HG02840 (cell line): Measurements from ENCODE around the gene B4GALNT1.
"Not testable (repeated sequence)": the region's sequence is repeated elsewhere in the genome, so short reads cannot be mapped to it uniquely, and the experiment has no call there.

Experiments used
- ATAC-seq: cut with Tn5 transposase; IDR thresholded peaks from one replicate; pipeline ENCODE4 v1.9.1; 2021; ENCODE audit warnings: mild to moderate bottlenecking, moderate library complexity, moderate number of reproducible peaks; ENCODE audit not compliant: unreplicated experiment, low FRiP score

The B4GALNT1 gene

GRCh38 chr12:57588951-57589610 is 43.9 kb downstream of the B4GALNT1 start:
- not testable (repeated sequence) for ATAC-seq

GRCh38 chr12:57586832-57587429 is 46.1 kb downstream of the B4GALNT1 start:
- no peak for ATAC-seq

- no peak for ATAC-seq
Measured at GRCh38 chr12:57586128-57586527, 46.9 kb downstream of the B4GALNT1 start.

GRCh38 chr12:57585156-57585555 is 47.8 kb downstream of the B4GALNT1 start:
- ATAC-seq = no peak

- ATAC-seq = no peak
Measured at GRCh38 chr12:57584690-57585089, 48.3 kb downstream of the B4GALNT1 start.

- no peak for ATAC-seq
Measured at GRCh38 chr12:57584050-57584449, 49.0 kb downstream of the B4GALNT1 start.

- ATAC-seq = no peak
Measured at GRCh38 chr12:57583008-57583831, 49.8 kb downstream of the B4GALNT1 start.

GRCh38 chr12:57582440-57582839 is 50.6 kb downstream of the B4GALNT1 start:
- no peak for ATAC-seq

GRCh38 chr12:57581802-57582201 is 51.2 kb downstream of the B4GALNT1 start:
- no peak for ATAC-seq

GRCh38 chr12:57580466-57580795 is 52.6 kb downstream of the B4GALNT1 start:
- no peak for ATAC-seq

- no peak for ATAC-seq
Measured at GRCh38 chr12:57579677-57580465, 53.1 kb downstream of the B4GALNT1 start.

- ATAC-seq = no peak
Measured at GRCh38 chr12:57579011-57579410, 54.0 kb downstream of the B4GALNT1 start.

GRCh38 chr12:57577981-57578758 is 54.8 kb downstream of the B4GALNT1 start:
- no peak for ATAC-seq

GRCh38 chr12:57576613-57577160 is 56.3 kb downstream of the B4GALNT1 start:
- no peak for ATAC-seq
